K562 (cell line): ENCODE measurements around the gene PCOLCE2. TPM values are rescaled to one million over a fixed set of nuclear protein-coding genes. Genes with fewer than 3 reads are reported as not detected.
A peak's percentile ranks its signal among the peaks of the same experiment; 100 is the strongest.

Experiments used
- CHD4 ChIP-seq: fragments of 200-600 bp; sonication (generic); IDR thresholded peaks from 3 replicates; pipeline ENCODE4 v1.6.1; 2012; ENCODE audit warnings: low read depth, mild to moderate bottlenecking, mixed read lengths, low read length, inconsistent platforms; ENCODE audit not compliant: insufficient read depth, insufficient replicate concordance, poor library complexity, severe bottlenecking
- KDM4B ChIP-seq, 2 experiments: fragments of 450-650 bp in 1 of 2; sonication (generic) in 1 of 2; IDR thresholded peaks; 2 replicates each; pipeline ENCODE4 v1.6.1; 2016 to 2017; ENCODE audit warnings: borderline replicate concordance in 2 of 2, antibody characterized with exemption in 1 of 2, low read depth in 1 of 2, mild to moderate bottlenecking in 1 of 2
- RCOR1 ChIP-seq, 2 experiments: IDR thresholded peaks; 2 replicates each; pipeline ENCODE4 v1.6.1; 2012; ENCODE audit warnings: low read depth in 2 of 2, low read length in 2 of 2, borderline replicate concordance in 1 of 2, improper control_type of control experiment in 1 of 2
- REST ChIP-seq, 2 experiments: fragments of 450-650 bp; formaldehyde crosslinking in 1 of 2; IDR thresholded peaks; 2 replicates each; pipeline versions ENCODE4 v1.4.0 to v1.6.1; 2014 to 2020; ENCODE audit warnings: mild to moderate bottlenecking in 2 of 2, borderline replicate concordance in 1 of 2, low read depth in 1 of 2
- SMARCE1 ChIP-seq: fragments of 450-650 bp; IDR thresholded peaks from 2 replicates; pipeline ENCODE4 v1.7.1; 2016; ENCODE audit warnings: mild to moderate bottlenecking
- SOX6 ChIP-seq: fragments of 450-650 bp; IDR thresholded peaks from 2 replicates; pipeline ENCODE4 v1.6.1; 2014; ENCODE audit warnings: mild to moderate bottlenecking
- XRCC5 ChIP-seq: fragments of 200-400 bp; formaldehyde crosslinking; IDR thresholded peaks from 2 replicates; pipeline ENCODE4 v1.6.1; 2017; ENCODE audit warnings: low read depth, mild to moderate bottlenecking, low read length
- ZBTB5 ChIP-seq: fragments of 450-650 bp; IDR thresholded peaks from 2 replicates; pipeline ENCODE4 v1.6.1; 2017; ENCODE audit warnings: antibody characterized with exemption
- ZNF551 ChIP-seq: fragments of 250-450 bp; sonication (Bioruptor Pico); IDR thresholded peaks from 2 replicates; pipeline ENCODE4 v1.5.0; 2021; ENCODE audit warnings: mild to moderate bottlenecking, moderate library complexity
- polyA plus RNA-seq, 8 experiments: library from polyadenylated mRNA; depleted of rRNA in 4 of 8; stranded (reverse) in 5 of 8; unstranded in 3 of 8; fragments of >200 nt; fragmentation: Nextera tagmentation in 2 of 8; fragmentation: Illumina TruSeq in 1 of 8; extraction: Ambion mirVana in 2 of 8; extraction: Trizol in 1 of 8; gene quantifications; 2 replicates each; pipeline versions ENCODE4 v1.2.1 to v1.2.3, GENCODE V29; 2011 to 2014; ENCODE audit warnings: inconsistent platforms in 1 of 8, missing spikeins in 1 of 8
- total RNA-seq, 7 experiments: library from RNA; depleted of rRNA in 6 of 7; stranded (reverse); fragments of >200 nt in 6 of 7; fragmentation: Illumina TruSeq in 2 of 7; extraction: Trizol in 2 of 7; gene quantifications; 2 replicates each; pipeline versions ENCODE4 v1.2.1 to v1.2.3, GENCODE V29; 2011 to 2021; ENCODE audit warnings: low replicate concordance in 1 of 7
- TF ChIP-seq, protein P1 (sequence below): fragments of 250-450 bp; sonication (Bioruptor Pico); IDR thresholded peaks from 2 replicates; pipeline ENCODE4 v1.5.0; 2021; ENCODE audit warnings: mild to moderate bottlenecking, moderate library complexity
- TF ChIP-seq, protein P2 (sequence below): sonication (generic); formaldehyde crosslinking; IDR thresholded peaks from 2 replicates; pipeline ENCODE4 v1.8.0; 2022; ENCODE audit warnings: missing genetic modification reagents, mild to moderate bottlenecking, moderate library complexity, borderline replicate concordance

Gene PCOLCE2
- total and polyA plus RNA-seq, 9 of the 15 experiments (the other 6 are each of a cell fraction or from before 2014, with no cell fraction given): 0.18 to 1.2 (median 0.65) TPM

DNA sequence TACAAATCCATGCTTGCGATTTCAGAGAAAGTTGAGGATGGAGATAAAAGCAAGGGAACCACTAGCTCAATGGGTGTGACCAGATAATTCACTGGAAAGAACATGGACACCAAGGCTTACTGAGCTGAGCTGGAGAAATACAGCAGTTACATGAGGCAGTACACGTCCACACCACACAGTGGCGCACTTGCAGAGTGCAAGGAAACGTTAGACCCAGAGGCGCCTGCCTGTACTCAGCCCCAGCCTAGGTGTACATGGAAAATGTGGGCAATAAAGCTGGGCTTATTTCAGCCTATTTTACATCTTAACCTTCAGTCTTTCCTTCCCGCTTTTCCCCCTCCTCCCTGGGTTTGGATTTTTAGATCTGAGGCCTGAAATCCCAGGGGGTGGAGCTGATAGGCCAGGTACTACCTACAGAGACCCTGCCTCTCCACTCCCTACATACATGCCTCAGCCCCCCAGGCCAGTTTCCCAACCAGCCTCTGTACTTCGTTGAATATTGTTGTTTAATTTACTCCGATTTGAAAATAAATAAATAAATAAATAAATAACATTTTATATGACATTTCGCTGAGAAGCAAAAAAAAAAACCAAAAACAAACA lies 60.1 kb downstream of the PCOLCE2 start (continued):
- peak; percentile 90 for TF ChIP-seq REST (IDR thresholded peaks at IDR 0.05; ENCODE audit: borderline replicate concordance)
- TF ChIP-seq REST (CRISPR knock-in tag; IDR thresholded peaks at IDR 0.05; ENCODE audit: low read depth): no peak
- no peak for TF ChIP-seq ZNF551 (CRISPR knock-in tag)
- no peak for TF ChIP-seq CHD4
- 0 out of 2 replicates have a peak, but pooled peaks have one; percentile 11 for TF ChIP-seq SOX6
- TF ChIP-seq, protein P1, sequence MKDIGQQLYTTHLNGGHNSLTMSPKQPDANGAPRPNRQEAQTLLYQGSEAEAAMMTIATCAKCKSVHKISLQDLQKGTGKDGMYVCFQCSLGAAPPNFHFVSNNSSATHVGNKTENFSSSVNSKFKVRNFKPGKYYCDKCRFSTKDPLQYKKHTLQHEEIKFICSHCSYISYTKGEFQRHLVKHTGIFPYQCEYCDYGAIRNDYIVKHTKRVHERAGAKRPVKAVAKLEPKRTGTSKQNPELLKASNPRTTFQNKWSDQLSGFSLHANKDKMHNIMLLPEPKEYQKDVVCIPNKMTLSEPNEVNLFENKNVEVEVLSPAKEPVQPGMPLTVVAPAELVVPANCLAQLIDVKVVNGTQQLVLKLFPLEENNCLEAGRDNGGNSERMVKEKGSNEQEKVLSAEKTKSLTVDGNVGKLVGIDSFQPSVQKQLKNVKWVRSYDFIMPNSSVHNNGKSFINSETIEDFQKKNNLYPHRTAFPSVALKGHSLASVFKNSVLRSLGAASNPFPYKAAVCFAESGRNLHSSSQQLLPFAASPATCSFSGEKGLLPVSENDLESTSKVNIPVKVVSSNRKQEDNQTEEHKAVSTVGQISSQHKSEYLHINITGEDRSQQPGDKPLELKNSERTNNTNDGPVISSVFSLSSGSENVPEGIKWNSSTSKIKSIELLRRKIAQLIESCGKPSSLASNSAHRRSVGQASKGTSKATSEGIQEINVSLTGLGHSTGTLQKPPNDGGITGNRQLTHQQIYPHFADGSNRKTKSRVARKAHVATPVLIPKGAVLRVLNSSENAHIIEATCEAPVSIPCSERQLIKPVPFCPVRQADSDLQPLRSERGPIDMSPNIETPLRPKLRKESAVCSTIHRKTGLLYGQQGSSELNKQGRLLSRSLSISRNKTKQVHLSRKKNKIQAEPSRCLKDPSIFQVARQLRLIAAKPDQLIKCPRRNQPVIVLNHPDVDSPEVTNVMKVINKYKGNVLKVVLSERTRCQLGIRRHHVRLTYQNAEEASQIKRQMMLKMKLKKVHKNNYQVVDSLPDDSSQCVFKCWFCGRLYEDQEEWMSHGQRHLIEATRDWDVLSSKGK: no peak
- TF ChIP-seq RCOR1 (IDR thresholded peaks at IDR 0.05; ENCODE audit: borderline replicate concordance in 1 of 2, low read depth in 2 of 2, low read length in 2 of 2): peak in 1 of 2 experiments; percentile 23; a peak in 1 of 4 replicates
- 0 out of 2 replicates have a peak, but pooled peaks have one; percentile 33 for TF ChIP-seq XRCC5
- TF ChIP-seq SMARCE1: no peak
- TF ChIP-seq ZBTB5: no peak
- TF ChIP-seq, protein P2, sequence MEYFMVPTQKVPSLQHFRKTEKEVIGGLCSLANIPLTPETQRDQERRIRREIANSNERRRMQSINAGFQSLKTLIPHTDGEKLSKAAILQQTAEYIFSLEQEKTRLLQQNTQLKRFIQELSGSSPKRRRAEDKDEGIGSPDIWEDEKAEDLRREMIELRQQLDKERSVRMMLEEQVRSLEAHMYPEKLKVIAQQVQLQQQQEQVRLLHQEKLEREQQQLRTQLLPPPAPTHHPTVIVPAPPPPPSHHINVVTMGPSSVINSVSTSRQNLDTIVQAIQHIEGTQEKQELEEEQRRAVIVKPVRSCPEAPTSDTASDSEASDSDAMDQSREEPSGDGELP (CRISPR knock-in tag): peak; percentile 29; the same call in 1 of the 2 replicates
- 0 out of 4 replicates have a peak, but pooled peaks of 1 of the 2 experiments have one; percentile 34 for TF ChIP-seq KDM4B (IDR thresholded peaks at IDR 0.05; ENCODE audit: borderline replicate concordance in 2 of 2, low read depth in 1 of 2)
